NCI-H2196 treated with DMSO at 0.1 percent for 48 hours (cell line): Measurements from ENCODE around the gene RAD17.
"Not testable (repeated sequence)": the region's sequence is repeated elsewhere in the genome, so short reads cannot be mapped to it uniquely, and the experiment has no call there.

Source experiments
- DNase-seq: peaks from one replicate; lab custom pipeline; 2025; ENCODE audit not compliant: unreplicated experiment; lab: John Stamatoyannopoulos, UW

RAD17 gene, protein sequence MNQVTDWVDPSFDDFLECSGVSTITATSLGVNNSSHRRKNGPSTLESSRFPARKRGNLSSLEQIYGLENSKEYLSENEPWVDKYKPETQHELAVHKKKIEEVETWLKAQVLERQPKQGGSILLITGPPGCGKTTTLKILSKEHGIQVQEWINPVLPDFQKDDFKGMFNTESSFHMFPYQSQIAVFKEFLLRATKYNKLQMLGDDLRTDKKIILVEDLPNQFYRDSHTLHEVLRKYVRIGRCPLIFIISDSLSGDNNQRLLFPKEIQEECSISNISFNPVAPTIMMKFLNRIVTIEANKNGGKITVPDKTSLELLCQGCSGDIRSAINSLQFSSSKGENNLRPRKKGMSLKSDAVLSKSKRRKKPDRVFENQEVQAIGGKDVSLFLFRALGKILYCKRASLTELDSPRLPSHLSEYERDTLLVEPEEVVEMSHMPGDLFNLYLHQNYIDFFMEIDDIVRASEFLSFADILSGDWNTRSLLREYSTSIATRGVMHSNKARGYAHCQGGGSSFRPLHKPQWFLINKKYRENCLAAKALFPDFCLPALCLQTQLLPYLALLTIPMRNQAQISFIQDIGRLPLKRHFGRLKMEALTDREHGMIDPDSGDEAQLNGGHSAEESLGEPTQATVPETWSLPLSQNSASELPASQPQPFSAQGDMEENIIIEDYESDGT

GRCh38 chr5:69369340-69370121, at the start of gene RAD17, which contains the start of the genes AK6 and TAF9:
TSS of gene RAD17 (plus strand) at chr5:69369818. CDS start at chr5:69372209, 2,391 bp downstream.
TSS of gene AK6 (minus strand) at chr5:69369520. CDS start at chr5:69369490, 30 bp downstream.
TSS of gene TAF9 (minus strand) at chr5:69369520. CDS start at chr5:69365737, 3,783 bp downstream.
- peak; percentile 43 for DNase-seq

GRCh38 chr5:69326365-69326764, 43.3 kb upstream of the RAD17 start:
- DNase-seq: no peak

DNA sequence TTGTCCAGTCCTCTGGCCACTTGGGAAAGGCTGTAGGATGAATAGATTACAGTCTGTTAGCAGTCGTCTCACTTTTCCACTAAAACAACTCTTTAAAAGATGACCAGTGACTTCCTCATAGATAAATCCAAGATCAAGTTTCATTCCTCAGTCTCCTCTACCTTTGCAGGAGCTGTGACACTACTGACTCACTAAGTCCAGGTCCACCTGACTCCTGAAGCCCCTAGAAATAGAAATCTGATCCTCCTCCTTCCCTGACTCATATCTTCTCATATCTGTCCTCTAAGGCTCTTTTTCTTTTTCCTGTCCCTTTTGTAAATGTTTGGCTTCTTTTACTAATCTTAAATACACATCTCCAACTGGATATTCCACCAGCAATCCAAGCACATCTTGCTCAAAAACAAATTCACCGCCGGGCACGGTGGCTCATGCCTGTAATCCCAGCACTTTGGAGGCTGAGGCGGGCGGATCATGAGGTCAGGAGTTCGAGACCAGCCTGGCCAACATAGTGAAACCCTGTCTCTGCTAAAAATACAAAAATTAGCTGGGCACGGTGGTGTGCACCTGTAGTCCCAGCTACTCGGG, 39.6 kb upstream of the RAD17 start:
- DNase-seq: no peak

- no peak for DNase-seq
Observed at GRCh38 chr5:69331528-69332445, 37.8 kb upstream of the RAD17 start.

- not testable (repeated sequence) for DNase-seq
Observed at GRCh38 chr5:69333668-69334315, 35.8 kb upstream of the RAD17 start.

- DNase-seq: peak; percentile 3
Observed at GRCh38 chr5:69334793-69335268, 34.8 kb upstream of the RAD17 start.

DNA sequence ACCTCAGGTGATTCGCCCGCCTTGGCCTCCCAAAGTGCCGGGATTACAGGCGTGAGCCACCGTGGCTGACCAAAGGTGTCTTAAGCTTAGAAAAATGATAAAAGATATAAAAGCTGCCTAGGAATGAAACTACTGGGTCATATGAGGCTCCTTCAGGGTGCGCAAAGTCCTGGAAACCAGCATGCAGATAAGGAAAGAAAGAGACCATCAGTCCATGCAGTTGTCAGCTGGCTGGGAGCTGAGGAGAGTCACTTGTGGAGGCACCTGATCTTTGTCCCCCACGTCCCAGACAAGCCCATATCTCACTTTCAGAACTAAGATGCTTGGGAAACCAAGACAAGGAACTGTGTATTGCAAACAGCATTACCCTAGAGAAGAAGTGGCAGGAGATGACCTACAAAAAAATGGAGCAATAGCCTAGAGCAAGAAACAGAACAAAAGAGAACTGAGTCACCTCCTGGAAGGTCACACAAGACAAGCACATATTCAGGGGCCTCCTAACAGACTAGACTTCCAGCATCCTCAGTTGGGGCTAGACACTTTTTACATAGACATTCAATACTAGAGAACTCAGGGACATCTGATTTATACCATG, 34.2 kb upstream of the RAD17 start:
- no peak for DNase-seq

- no peak for DNase-seq
Observed at GRCh38 chr5:69341520-69342161, 28.0 kb upstream of the RAD17 start.

DNA sequence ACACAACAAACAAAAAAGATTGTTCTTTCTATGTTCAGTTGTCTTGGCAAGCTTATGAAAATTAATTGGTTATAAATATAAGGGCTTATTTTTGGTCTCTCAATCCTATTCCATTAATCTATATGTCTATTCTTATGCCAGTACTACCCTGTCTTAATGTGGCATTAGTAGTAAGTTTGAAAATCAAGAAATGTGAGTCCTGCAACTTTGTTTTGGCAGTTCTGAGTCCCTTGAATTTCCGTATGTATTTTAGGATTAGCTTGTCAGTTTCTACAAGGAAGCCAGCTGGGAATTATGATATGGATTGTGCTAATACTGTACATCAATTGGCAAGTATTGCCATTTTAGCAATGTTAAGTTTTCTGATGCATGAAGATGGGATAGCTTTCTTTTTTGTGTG, 26.5 kb upstream of the RAD17 start:
- DNase-seq: no peak

DNA sequence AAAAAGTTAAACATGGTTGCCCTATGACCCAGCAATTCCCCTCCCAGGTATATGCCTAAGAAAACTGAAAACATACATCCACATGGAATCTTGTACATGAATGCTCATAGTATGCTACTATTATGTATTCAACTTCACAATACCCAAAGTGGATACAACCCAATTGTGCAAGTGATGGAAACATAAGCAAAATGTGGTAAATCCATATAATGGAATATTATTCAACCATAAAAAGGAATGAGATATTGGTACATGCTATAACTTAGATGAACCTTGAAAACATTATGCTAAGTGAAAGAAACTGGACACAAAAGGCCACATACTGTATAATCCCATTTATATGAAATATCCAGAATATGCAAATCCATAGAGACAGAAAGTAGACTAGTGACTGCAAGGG, 19.0 kb upstream of the RAD17 start:
- no peak for DNase-seq

- DNase-seq: no peak
Observed at GRCh38 chr5:69359699-69360098, 9.9 kb upstream of the RAD17 start.

- DNase-seq: no peak
Observed at GRCh38 chr5:69360442-69360841, 9.2 kb upstream of the RAD17 start.

DNA sequence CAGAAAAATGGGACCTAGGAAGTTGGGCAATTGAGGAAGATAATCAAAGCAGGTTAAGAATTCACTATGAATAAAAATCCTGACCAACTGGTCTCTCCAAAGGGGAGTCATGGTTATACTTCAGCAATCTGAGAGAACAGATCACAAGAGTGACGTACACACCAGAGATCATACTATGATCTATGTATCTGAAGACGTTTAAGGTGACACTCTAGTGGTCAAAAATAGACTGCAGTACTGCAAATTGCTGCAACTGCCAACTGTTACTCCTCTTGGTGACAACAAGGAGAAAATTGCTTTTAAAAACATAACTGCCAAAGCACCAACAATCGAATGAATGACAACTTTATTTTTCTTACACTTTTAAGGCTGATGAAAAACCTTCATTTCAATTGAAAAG, 5.2 kb upstream of the RAD17 start:
- DNase-seq: no peak

DNA sequence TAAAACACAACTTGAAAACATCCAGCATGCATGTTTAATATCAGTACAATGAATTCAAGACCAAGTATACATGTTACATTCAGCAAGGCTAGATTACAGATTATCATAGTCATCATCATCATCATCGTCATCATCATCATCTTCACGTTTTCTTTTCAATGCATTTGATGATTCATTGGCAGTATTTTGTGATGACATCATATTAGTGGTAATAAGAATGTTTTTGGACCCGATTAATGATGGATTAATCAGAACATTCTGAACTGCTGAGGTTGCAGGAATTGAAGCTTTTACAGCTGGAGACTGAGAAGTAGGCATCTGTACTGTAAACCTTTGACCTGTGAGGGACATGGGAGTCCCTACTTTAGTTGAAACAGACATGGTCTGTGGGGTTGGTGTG, 4.8 kb upstream of the RAD17 start:
- DNase-seq: no peak

DNA sequence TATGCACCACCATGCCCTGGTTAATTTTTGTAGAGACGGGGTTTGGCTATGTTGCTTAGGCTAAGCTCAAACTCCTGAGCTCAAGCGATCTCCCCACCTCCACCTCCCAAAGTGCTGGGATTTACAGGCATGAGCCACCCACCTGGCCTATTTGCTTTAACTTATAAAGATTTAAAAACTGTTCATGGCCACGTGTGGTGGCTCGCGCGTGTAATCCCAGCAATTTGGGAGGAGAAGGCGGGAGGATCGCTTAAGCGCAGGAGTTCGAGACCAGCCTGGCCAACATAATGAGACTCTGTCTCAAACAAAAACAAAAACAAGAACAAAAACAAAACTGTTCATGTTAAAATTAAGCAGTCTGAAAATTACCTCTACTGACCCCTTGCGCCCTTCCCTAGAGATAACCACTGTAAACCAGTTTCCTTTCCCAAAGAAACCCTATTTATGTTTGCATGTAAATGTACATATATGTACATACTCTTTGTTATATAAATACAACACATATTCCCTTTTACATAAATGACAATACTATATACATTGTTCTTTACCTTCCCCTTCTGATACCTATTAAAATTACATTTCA, 1.8 kb upstream of the RAD17 start:
- DNase-seq: no peak

DNA sequence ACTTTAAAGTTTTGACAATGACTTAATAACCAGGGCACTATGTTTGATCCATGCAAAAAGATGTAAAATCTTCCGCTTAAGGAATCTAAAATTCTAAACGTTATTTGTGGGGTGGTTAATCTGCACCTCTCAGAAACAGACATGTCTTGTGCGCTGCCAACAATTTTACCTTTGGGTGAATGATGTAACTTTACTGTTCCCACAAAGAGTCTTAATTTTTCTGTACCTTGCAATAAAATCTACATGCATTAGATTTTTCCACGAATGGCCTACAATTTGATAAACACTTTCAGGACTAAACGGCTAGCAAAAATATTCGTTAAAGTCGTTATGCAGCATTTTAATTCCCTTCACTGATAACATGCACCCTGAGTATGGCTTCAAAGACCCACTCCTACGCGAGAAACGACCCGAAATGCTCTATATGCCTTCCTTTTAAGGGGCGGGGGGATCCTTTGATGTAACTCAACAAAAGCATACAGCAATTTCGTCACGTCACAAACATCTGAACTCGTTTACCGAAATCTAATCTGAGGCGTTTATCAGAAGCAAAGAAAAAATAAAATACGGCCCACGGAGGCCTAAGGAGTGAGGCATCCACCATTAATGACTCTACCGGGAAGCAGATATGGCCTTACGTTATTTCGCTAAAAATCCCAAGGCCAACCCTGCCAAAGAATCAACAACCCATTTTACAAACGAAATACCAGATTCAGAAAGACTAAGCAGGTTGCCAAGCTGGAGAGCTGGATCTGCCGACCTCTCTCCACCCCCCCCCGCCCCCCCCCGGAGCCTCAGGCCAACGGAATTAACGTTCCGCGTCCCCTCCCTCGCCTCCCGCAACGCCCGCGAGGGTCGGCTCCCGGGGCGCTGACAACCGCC, 919 bp upstream of the RAD17 start:
- DNase-seq: no peak

GRCh38 chr5:69370335-69370734, 717 bp downstream of the RAD17 start:
- DNase-seq: not testable (repeated sequence)
